ENCODE data around the gene CCDC85C. TPM values are rescaled to one million over a fixed set of nuclear protein-coding genes. Genes with fewer than 3 reads are reported as not detected.

CCDC85C gene
- total RNA-seq, 1 experiment from 2014 or later: 33.2 TPM

DNA sequence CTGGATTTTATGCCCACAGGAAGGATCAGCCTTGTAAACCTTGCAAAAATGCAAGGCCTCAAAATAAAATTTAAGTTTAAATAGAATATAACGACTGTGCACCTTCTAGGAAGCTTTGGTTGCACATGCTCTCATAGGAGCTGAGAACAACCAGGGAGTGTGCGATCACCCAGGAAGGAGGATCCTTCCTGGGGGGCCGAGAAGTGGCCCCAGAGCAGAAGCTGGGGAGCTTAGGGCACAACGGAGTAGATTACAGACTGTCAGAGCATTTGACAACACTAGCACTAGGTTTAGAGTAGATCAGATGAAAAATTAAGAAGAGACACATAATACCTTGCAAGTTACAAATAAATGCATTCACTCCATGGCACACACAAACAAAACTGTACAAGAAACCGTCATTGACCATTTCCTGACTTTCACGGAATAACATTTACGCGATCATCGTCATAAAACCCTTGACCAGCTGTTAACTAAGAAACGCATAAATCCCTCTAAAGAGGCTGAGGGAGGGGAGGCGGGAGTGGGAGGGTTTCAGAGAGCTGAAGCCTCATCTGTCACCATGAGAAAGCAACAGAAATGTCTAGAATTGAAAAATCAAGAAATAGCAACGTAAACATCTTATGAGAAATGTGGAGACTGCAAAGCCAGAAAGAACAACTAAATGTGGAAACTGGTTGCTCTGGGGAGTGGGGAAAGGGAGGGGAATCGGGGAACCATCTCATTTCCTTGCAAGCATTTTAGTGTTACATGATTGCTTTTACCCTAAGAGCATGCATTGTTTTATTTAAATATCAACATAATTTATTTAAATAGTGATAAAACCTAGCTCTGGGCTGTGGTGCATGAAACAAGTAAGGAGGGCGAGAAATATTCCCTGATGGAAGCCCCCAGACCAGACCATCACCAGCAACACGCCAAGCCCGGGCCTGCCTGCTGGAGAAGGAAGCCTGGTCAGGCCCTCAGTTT is 13.1 kb upstream of the CCDC85C start:
- no peaks in the 10 kb centered on the region for H3K9me3 ChIP-seq (ENCODE audit: control insufficient read depth, low read depth, low read length)
- no peaks in the 10 kb centered on the region for H3K79me1 ChIP-seq (ENCODE audit: insufficient read depth, low read depth, low read length, poor library complexity, severe bottlenecking)
- WGBS (ENCODE audit: extremely low coverage, insufficient read length, low lambda C conversion rate): no CpG with 5 or more reads among the region's 16 CpGs
- H3K56ac ChIP-seq (ENCODE audit: insufficient read length, low read depth, low read length): no peak overlapping the region
- H3K4ac ChIP-seq (ENCODE audit: low read depth, low read length): no peak overlapping the region
- H4K5ac ChIP-seq (ENCODE audit: insufficient read length, low read depth, low read length): no peak overlapping the region
- no peaks in the 10 kb centered on the region for H4K20me1 ChIP-seq (ENCODE audit: control insufficient read depth, insufficient read depth, insufficient read length)
- H3K18ac ChIP-seq (ENCODE audit: insufficient read length, low read depth, low read length): no peak overlapping the region
- no peak overlapping the region for H3K14ac ChIP-seq (ENCODE audit: insufficient read depth, low read length)
- no peak overlapping the region for H4K91ac ChIP-seq (ENCODE audit: insufficient read length, low read depth, low read length)
- Mint-ChIP-seq H3K4me1 (peaks cover 10 to 14% of the 10 kb centered on the region in 2 experiments), H3K27ac (peak overlapping the region in 1 of 3 experiments; percentile 8; a peak in 1 of 7 replicates), H3K9me3 (no peaks in the 10 kb centered on the region), H3K4me3 (no peak overlapping the region), H3K36me3 (ENCODE audit: insufficient read depth in 1 of 3, low read depth in 3 of 3) (no peaks in the 10 kb centered on the region), H3K27me3 (ENCODE audit: low read depth) (peaks cover 14% of the 10 kb centered on the region)
- H2BK12ac ChIP-seq (ENCODE audit: insufficient read length, low read depth, low read length): no peak overlapping the region
- H2BK15ac ChIP-seq (ENCODE audit: low read depth, low read length): no peak overlapping the region
- no peaks in the 10 kb centered on the region for H3K79me2 ChIP-seq (ENCODE audit: insufficient read depth, low read length)
- TF ChIP-seq, protein P1, sequence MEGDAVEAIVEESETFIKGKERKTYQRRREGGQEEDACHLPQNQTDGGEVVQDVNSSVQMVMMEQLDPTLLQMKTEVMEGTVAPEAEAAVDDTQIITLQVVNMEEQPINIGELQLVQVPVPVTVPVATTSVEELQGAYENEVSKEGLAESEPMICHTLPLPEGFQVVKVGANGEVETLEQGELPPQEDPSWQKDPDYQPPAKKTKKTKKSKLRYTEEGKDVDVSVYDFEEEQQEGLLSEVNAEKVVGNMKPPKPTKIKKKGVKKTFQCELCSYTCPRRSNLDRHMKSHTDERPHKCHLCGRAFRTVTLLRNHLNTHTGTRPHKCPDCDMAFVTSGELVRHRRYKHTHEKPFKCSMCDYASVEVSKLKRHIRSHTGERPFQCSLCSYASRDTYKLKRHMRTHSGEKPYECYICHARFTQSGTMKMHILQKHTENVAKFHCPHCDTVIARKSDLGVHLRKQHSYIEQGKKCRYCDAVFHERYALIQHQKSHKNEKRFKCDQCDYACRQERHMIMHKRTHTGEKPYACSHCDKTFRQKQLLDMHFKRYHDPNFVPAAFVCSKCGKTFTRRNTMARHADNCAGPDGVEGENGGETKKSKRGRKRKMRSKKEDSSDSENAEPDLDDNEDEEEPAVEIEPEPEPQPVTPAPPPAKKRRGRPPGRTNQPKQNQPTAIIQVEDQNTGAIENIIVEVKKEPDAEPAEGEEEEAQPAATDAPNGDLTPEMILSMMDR (conservative IDR thresholded peaks at IDR 0.05): no peak
- H3T11ph ChIP-seq (ENCODE audit: low read length): no peak overlapping the region
- H2AFZ ChIP-seq (ENCODE audit: low read length): no peak overlapping the region
- H3K4me2 ChIP-seq (ENCODE audit: insufficient read depth, insufficient read length, low read length): no peak overlapping the region
- H3K23ac ChIP-seq (ENCODE audit: insufficient read length, low read depth, low read length): no peak overlapping the region
- no peak overlapping the region for H2BK20ac ChIP-seq (ENCODE audit: low read depth, low read length, poor library complexity, severe bottlenecking)
- no peak overlapping the region for H2AK5ac ChIP-seq (ENCODE audit: insufficient read length, low read length)
- DNase-seq: no peak
- H3K9ac ChIP-seq (ENCODE audit: extremely low read depth, insufficient read length, low read length): no peak overlapping the region
- no peak overlapping the region for H4K8ac ChIP-seq (replicated peaks; ENCODE audit: insufficient read length, low read depth, low read length)
- H2BK5ac ChIP-seq (ENCODE audit: insufficient read length, low read length): no peak overlapping the region
- no peak overlapping the region for H2BK120ac ChIP-seq (ENCODE audit: low read depth, low read length, poor library complexity, severe bottlenecking)
- no peak overlapping the region for H3K27ac ChIP-seq (ENCODE audit: insufficient read length, low read depth, low read length)
- H3K23me2 ChIP-seq (ENCODE audit: insufficient read length, low read depth, low read length, poor library complexity, severe bottlenecking): no peaks in the 10 kb centered on the region
- no peaks in the 10 kb centered on the region for H3K4me1 ChIP-seq (ENCODE audit: insufficient read depth, low read length)
- H3K27me3 ChIP-seq (ENCODE audit: insufficient read depth, low read length): no peaks in the 10 kb centered on the region
